Ishikawa (cell line): ENCODE measurements around the gene RBFA.

ENCODE experiments used
- FOXM1 ChIP-seq: IDR thresholded peaks from 2 replicates; pipeline ENCODE4 v1.6.1; 2012; ENCODE audit warnings: low read depth, borderline replicate concordance
- MAX ChIP-seq: IDR thresholded peaks from 2 replicates; pipeline ENCODE4 v1.6.1; 2012
- RAD21 ChIP-seq: IDR thresholded peaks from 2 replicates; pipeline ENCODE4 v1.6.1; 2012; ENCODE audit warnings: low read depth
- TAF1 ChIP-seq: IDR thresholded peaks from 2 replicates; pipeline ENCODE4 v1.6.1; 2012; ENCODE audit warnings: low read depth, mild to moderate bottlenecking
- TF ChIP-seq, protein P1 (sequence below): IDR thresholded peaks from 2 replicates; pipeline ENCODE4 v1.6.1; 2012; ENCODE audit warnings: low read depth, mild to moderate bottlenecking

DNA sequence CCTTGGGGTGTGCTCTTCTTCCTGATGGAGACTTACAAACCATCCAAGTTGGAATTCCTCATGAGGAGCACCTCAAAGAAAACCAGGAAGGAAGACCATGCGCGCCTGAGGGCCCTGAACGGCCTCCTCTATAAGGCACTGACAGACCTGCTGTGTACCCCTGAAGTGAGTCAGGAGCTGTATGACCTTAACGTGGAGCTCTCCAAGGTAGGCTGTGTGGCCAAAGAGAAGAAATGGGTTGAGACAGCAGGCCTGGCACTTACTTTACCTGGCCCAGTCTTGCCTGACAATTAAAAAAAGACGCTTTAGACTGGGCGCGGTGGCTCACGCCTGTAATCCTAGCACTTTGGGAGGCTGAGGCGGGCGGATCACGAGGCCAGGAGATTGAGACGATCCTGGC, 3.1 kb downstream of the RBFA start:
- TF ChIP-seq RAD21 (no peak), FOXM1 (no peak), TAF1 (no peak), MAX (no peak)
- TF ChIP-seq, protein P1, sequence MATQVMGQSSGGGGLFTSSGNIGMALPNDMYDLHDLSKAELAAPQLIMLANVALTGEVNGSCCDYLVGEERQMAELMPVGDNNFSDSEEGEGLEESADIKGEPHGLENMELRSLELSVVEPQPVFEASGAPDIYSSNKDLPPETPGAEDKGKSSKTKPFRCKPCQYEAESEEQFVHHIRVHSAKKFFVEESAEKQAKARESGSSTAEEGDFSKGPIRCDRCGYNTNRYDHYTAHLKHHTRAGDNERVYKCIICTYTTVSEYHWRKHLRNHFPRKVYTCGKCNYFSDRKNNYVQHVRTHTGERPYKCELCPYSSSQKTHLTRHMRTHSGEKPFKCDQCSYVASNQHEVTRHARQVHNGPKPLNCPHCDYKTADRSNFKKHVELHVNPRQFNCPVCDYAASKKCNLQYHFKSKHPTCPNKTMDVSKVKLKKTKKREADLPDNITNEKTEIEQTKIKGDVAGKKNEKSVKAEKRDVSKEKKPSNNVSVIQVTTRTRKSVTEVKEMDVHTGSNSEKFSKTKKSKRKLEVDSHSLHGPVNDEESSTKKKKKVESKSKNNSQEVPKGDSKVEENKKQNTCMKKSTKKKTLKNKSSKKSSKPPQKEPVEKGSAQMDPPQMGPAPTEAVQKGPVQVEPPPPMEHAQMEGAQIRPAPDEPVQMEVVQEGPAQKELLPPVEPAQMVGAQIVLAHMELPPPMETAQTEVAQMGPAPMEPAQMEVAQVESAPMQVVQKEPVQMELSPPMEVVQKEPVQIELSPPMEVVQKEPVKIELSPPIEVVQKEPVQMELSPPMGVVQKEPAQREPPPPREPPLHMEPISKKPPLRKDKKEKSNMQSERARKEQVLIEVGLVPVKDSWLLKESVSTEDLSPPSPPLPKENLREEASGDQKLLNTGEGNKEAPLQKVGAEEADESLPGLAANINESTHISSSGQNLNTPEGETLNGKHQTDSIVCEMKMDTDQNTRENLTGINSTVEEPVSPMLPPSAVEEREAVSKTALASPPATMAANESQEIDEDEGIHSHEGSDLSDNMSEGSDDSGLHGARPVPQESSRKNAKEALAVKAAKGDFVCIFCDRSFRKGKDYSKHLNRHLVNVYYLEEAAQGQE: peak; percentile 68
